ENCODE measurements around the gene TMEM243. TPM values are rescaled to one million over a fixed set of nuclear protein-coding genes. Genes with fewer than 3 reads are reported as not detected.

TMEM243 gene
- total RNA-seq, 1 donor from 2014 or later: 22.5 TPM

DNA sequence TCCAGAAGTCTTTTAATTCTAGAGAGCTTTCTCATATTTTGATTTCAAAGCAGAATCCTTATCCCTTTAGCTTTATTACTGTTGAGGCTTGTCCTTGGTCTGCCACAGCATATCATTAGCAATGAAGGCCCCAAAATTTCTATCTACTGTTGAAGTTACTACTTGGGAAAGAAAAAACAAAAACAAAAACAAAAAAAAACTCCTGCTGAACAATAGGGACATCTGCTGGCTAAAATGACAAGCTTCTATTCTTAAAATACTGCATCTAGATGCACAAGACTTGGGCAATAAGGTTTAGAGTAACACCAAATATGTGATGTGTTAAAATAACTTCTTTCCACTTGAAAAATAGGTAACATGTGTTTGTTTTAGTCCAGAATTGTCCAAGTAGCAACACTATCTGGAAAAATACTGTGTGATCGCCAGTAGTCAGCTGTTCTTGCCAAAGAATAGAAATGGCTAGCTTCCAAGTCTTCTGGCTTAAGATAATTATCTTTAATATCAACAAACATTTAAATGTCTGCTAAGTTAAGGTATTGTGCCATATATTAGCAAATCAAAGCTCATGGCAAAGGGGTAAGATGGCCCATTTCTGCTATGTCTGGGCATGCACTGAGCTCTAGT is 71.1 kb downstream of the TMEM243 start:
- no peak for DNase-seq (ENCODE audit: low spot score in 2 of 2, unreplicated experiment in 2 of 2)
- Mint-ChIP-seq H3K27me3 (ENCODE audit: low read depth) (no peaks in the 10 kb centered on the region), H3K4me3 (no peak overlapping the region), H3K36me3 (no peaks in the 10 kb centered on the region), H3K9me3 (no peaks in the 10 kb centered on the region), H3K27ac (no peak overlapping the region), H3K4me1 (peaks cover 15% of the 10 kb centered on the region)
- TF ChIP-seq, protein P1, sequence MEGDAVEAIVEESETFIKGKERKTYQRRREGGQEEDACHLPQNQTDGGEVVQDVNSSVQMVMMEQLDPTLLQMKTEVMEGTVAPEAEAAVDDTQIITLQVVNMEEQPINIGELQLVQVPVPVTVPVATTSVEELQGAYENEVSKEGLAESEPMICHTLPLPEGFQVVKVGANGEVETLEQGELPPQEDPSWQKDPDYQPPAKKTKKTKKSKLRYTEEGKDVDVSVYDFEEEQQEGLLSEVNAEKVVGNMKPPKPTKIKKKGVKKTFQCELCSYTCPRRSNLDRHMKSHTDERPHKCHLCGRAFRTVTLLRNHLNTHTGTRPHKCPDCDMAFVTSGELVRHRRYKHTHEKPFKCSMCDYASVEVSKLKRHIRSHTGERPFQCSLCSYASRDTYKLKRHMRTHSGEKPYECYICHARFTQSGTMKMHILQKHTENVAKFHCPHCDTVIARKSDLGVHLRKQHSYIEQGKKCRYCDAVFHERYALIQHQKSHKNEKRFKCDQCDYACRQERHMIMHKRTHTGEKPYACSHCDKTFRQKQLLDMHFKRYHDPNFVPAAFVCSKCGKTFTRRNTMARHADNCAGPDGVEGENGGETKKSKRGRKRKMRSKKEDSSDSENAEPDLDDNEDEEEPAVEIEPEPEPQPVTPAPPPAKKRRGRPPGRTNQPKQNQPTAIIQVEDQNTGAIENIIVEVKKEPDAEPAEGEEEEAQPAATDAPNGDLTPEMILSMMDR (IDR thresholded peaks at IDR 0.05; ENCODE audit: unreplicated experiment): no peak

DNA sequence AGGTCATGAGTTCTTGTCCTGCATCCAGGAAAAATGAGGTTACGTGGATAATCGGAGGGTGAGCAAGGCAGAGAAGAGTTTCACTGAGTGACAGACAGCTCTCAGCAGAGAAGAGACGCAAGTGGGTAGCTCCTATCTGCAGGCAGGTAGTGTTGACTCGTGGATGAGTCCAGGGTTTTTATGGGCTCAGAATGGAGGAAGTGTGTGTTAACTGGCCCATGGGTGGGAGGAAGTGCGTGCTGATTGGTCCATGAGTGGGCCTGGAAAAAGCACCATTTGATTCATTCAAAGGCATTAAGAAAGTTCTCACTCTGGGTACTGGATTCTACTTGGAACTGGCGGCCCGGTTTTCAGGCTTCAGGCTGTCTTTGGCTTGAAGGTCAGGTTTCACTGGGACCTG is 72.0 kb downstream of the TMEM243 start:
- H3K4me3 Mint-ChIP-seq: no peak overlapping the region
- no peak for DNase-seq (ENCODE audit: low spot score in 2 of 2, unreplicated experiment in 2 of 2)
- TF ChIP-seq, protein P1 (IDR thresholded peaks at IDR 0.05; ENCODE audit: unreplicated experiment): no peak
- no peak overlapping the region for H3K27ac Mint-ChIP-seq
- no peaks in the 10 kb centered on the region for H3K36me3 Mint-ChIP-seq
- no peaks in the 10 kb centered on the region for H3K27me3 Mint-ChIP-seq (ENCODE audit: low read depth)
- no peaks in the 10 kb centered on the region for H3K9me3 Mint-ChIP-seq
- H3K4me1 Mint-ChIP-seq: peaks cover 11% of the 10 kb centered on the region

DNA sequence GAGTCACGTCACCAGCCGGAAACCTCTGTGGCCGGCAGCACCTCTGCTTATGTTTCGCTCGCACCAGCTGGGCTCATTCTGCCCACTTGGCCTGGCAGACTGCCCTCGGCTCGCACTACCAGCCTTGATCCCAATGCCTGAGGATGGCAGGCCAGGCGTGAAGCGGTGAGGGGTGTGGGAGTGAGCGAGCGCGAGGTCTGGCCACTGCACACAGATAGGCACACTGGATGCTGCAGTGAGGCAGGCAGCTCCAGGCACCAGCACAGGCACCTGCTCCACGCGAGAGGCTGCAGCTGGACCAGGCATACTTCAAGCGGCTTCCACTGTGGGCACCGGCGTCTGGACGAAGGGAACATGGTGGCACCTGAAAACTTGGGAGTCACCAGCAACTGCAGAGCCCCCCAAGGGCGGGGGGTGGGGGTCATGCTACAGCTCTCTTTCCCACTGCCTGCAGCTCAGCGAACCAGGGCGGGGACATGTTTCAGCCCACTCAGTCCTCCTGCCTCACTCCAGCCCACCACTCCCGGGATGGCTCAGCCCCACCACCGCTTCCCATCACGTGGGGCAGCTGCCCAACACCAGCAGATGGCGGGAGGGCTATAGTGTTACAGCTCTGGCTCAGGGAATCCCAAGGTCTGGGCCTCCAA is 72.7 kb downstream of the TMEM243 start:
- H3K27ac Mint-ChIP-seq: no peak overlapping the region
- H3K4me1 Mint-ChIP-seq: peaks cover 10% of the 10 kb centered on the region
- H3K36me3 Mint-ChIP-seq: no peaks in the 10 kb centered on the region
- H3K9me3 Mint-ChIP-seq: no peaks in the 10 kb centered on the region
- no peak for DNase-seq (ENCODE audit: low spot score in 2 of 2, unreplicated experiment in 2 of 2)
- H3K4me3 Mint-ChIP-seq: no peak overlapping the region
- no peaks in the 10 kb centered on the region for H3K27me3 Mint-ChIP-seq (ENCODE audit: low read depth)
- TF ChIP-seq, protein P1 (IDR thresholded peaks at IDR 0.05; ENCODE audit: unreplicated experiment): no peak

Other genes with a start within 250 kb of the TMEM243 start
- gene ELAPOR2, start 160.1 kb downstream of the TMEM243 start, total RNA-seq: 46.3 to 55.2 TPM (median 54.2 TPM) in 3 replicates
- gene DMTF1, start 67.3 kb downstream of the TMEM243 start, total RNA-seq: 132 to 149 TPM (median 135 TPM) in 3 replicates
- gene CROT, start 125.9 kb upstream of the TMEM243 start, total RNA-seq: 20.5 to 20.7 TPM (median 20.6 TPM) in 3 replicates